Sciatic nerve (tissue), 2 donors: ENCODE data around the gene SORBS1. TPM values are rescaled to one million over a fixed set of nuclear protein-coding genes. Genes with fewer than 3 reads are reported as not detected.
A peak's percentile ranks its signal among the peaks of the same experiment; 100 is the strongest.

Experiments
- ATAC-seq: fragments of 200-7000 bp; cut with Tn5 transposase; one replicate; pipeline ENCODE4 v1.9.1; 2020; ENCODE audit warnings: mild to moderate bottlenecking, moderate library complexity
- DNase-seq: peaks from one replicate; pipeline ENCODE4 v3.0.0-alpha.2; 2020; ENCODE audit warnings: low spot score
- intact Hi-C: fragments of 100-400 bp; cut with DNase I; formaldehyde crosslinking; loops from one replicate; pipeline ENCODE4 v1.14.2; 2022
- total RNA-seq: library from RNA; stranded (reverse); fragmentation: NEBNext Ultra II Directional; extraction: Animal tissue kit (Norgen Biotek cat#: 25700); gene quantifications from one replicate; pipeline ENCODE4 v1.2.1, GENCODE V29; 2021
- donor health status: DM: no; HTN: no; CAD: no.
- donor health status: DM: no; HTN: no; CAD: no.

Gene SORBS1
- total RNA-seq, 1 donor from 2014 or later, result 593 TPM

- DNase-seq, result no peak
- peak; percentile 43 for ATAC-seq
- intact Hi-C loops, result no loop called here
Observed at GRCh38 chr10:95408983-95409873, 151.9 kb downstream of the SORBS1 start.

GRCh38 chr10:95408148-95408960 is 152.8 kb downstream of the SORBS1 start:
- intact Hi-C loops, result no loop called here
- peak; percentile 41 for ATAC-seq

GRCh38 chr10:95407546-95407945 is 153.6 kb downstream of the SORBS1 start:
- intact Hi-C loops, result no loop called here
- ATAC-seq (no peak), DNase-seq (no peak)

More at GRCh38 chr10:95408148-95408960, 152.8 kb downstream of the SORBS1 start:
- DNase-seq, result no peak

GRCh38 chr10:95406651-95407280 is 154.4 kb downstream of the SORBS1 start:
- DNase-seq, result no peak
- intact Hi-C loops, result no loop called here
- ATAC-seq, result peak; percentile 37

GRCh38 chr10:95405655-95406054 is 155.5 kb downstream of the SORBS1 start:
- intact Hi-C loops, result no loop called here
- ATAC-seq (no peak), DNase-seq (no peak)

- intact Hi-C loops, result no loop called here
- ATAC-seq (no peak), DNase-seq (no peak)
Observed at GRCh38 chr10:95404864-95405263, 156.3 kb downstream of the SORBS1 start.

GRCh38 chr10:95404462-95404858 is 156.7 kb downstream of the SORBS1 start:
- ATAC-seq (no peak), DNase-seq (no peak)
- intact Hi-C loops, result no loop called here

GRCh38 chr10:95403700-95404461 is 157.3 kb downstream of the SORBS1 start:
- no peak for DNase-seq
- intact Hi-C loops, result no loop called here
- no peak for ATAC-seq

- DNase-seq (no peak), ATAC-seq (no peak)
- intact Hi-C loops, result no loop called here
Observed at GRCh38 chr10:95401704-95402469, 159.3 kb downstream of the SORBS1 start.

- intact Hi-C loops, result no loop called here
- no peak for DNase-seq
- no peak for ATAC-seq
Observed at GRCh38 chr10:95400787-95401186, 160.4 kb downstream of the SORBS1 start.

GRCh38 chr10:95399183-95399582 is 162.0 kb downstream of the SORBS1 start:
- DNase-seq (no peak), ATAC-seq (no peak)
- intact Hi-C loops, result no loop called here

- ATAC-seq, result no peak
- intact Hi-C loops, result no loop called here
- no peak for DNase-seq
Observed at GRCh38 chr10:95397747-95398146, 163.4 kb downstream of the SORBS1 start.

- DNase-seq (no peak), ATAC-seq (no peak)
Observed at GRCh38 chr10:95395947-95396449, 165.2 kb downstream of the SORBS1 start.

GRCh38 chr10:95394161-95394880 is 166.8 kb downstream of the SORBS1 start:
- DNase-seq, result no peak
- intact Hi-C loops, result no loop called here
- no peak for ATAC-seq

More at GRCh38 chr10:95395947-95396449, 165.2 kb downstream of the SORBS1 start:
- intact Hi-C loops, result no loop called here

- ATAC-seq (no peak), DNase-seq (no peak)
- intact Hi-C loops, result no loop called here
Observed at GRCh38 chr10:95392681-95393164, 168.4 kb downstream of the SORBS1 start.

GRCh38 chr10:95392217-95392584 is 169.0 kb downstream of the SORBS1 start:
- intact Hi-C loops, result no loop called here
- ATAC-seq, result no peak
- no peak for DNase-seq

- peak; percentile 59 for ATAC-seq
Observed at GRCh38 chr10:95391581-95392216, 169.5 kb downstream of the SORBS1 start.

More at GRCh38 chr10:95391581-95392216, 169.5 kb downstream of the SORBS1 start:
- intact Hi-C loops, result no loop called here
- DNase-seq, result no peak
